ENCODE measurements around the gene PTPMT1.
"Not testable (repeated sequence)": the region's sequence is repeated elsewhere in the genome, so short reads cannot be mapped to it uniquely, and the experiment has no call there.

The PTPMT1 gene

DNA sequence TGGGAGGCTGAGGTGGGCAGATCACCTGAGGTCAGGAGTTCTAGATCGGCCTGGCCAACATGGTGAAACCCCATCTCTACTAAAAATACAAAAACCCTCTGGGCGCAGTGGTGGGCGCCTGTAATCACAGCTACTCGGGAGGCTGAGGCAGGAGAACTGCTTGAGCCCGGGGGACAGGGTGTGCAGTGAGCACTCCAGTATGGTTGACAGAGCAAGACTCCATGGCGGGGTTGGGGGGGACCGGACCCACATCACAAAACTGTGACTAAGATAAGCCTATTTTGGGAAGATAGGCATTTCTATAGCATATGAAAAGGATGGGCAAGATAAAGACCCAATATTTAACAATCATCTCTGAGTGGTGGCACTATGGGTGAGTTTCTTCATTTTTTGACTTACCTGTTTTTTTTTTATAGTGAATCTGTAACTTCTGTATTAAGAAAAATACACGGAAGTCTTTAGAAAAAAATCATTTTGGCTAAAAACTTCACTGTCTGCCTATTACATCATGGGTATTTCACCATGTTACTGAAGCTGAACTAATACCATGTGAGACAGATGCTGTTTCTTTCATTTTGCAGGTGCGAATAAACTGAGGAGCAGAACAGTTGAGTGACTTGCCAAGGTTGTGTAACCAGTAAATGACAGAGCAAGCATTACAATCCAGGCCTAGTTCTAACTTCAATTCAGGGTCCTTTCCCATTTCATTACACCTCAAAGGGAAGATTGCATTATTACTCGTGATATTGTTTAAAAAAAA is 14.9 kb upstream of the PTPMT1 start:
- DNase-seq = no peak

DNA sequence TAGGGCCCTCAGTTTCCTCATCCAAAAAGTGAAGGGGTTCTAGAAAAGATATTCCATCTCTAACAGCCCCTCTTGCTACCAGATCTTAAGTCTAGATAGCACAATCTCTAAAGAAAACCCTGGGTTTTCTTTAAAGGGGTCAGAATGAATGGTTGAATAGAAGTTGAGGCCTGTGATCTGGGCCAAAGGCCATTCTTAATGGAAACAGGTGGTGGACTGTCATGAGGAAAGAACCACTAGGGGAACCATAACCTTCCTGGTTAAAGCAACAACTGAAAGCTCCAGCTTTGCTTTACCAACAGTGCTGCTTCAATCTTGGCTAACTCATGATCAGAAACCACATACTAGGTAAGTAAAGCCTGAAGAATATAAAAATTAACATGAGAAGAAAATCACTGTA is 14.3 kb upstream of the PTPMT1 start:
- DNase-seq = peak; percentile 76

DNA sequence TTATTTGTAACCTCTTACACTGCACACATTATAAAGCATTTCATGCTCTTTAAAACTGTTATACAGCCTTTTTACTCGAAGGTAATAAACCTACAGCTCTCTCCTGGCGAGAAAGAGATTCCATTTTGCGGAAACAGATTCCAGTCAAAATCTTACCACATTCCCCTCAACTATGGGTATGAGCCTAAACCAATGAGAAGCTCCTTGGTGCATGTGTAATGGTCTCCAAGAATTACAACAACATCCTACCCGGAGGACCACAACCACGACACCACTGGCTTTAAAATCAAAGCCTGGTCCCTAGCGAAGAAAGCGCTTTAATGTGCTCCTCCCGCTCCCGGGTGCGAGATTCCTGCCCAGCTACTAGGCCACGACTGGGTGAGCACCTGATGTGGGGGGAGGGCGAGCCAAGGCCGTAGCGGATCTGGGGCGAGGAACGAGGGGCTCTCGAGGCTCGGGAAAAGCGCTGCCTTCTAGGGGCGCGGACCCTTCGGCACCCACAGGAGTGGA is 13.3 kb upstream of the PTPMT1 start:
- DNase-seq = peak; percentile 45

DNA sequence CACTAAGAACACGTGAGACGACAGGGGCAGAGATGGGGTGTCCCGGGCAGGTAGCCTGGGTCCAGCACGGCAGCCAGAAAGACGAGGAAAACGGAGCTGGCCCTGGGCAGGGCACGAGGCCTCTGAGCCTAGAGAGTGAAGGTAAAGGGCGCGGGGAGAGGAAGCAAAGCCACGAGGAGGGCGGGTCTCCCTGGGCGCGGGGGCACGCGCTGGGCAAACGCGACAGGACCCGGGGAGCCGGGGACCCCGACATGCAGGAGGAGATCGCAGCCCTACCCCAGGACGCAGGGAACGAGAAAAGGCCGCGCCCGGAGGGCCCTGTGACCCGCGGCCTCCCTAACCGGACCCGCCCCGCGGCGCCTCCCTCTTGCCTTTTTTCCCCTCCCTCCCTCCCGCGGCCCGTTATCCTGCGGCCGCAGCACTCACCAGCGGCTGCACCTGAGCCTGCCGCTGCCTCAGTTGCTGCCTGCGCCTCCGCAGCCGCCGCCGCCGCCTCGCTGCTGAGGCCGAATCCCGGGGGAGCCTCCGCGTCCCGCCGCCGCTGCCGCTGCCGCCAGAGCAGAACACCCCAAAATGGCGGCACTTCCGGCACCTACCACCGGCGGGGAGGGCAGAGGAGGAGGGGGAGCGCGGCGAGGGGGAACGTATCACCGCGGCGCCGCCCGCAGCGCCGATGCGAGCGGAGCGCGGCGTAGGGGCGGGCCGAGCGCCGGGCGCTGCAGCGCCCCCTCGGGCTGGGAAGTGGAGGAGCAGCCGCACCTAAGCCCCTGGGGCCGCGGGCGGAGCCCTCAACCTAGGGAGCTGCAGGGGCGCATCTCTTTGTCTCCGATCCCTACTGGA is 12.6 kb upstream of the PTPMT1 start, which contains the start of gene CELF1:
TSS of gene CELF1 (minus strand) at position 567 of the 840 bp plus-strand sequence. CDS start 53,609 bp downstream, outside the sequence.
- peak; percentile 96 for DNase-seq

DNA sequence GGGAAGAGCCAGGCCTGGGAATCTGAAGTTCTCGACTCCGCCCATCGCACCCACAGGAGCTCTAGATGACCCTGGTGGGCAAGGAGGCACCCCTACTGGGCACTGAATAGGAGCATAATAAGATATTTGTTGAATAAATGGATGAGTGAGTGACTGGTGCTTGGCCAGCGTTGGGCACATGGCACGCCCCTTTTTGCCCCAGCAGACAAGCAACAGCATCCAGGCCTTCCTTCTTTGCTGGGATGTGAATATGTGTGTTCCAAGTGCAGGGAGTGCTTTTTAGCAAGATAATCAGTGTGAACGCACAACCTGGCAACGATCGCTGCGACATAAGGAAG is 12.0 kb upstream of the PTPMT1 start:
- DNase-seq = peak; percentile 73

DNA sequence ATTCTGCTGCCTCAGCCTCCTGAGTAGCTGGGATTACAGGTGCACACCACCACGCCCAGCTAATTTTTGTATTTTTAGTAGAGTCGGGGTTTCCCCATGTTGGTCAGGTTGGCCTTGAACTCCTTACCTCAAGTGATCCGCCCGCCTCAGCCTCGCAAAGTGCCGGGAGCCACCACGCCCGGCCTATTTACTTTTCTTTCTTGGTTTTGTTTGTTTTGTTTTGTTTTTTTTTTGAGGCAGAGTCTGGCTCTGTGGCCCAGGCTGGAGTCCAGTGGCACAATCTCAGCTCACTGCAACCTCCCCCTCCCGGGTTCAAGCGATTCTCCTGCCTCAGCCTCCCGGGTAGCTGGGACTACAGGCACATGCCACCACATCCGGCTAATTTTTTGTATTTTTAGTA is 8.4 kb upstream of the PTPMT1 start:
- not testable (repeated sequence) for DNase-seq

DNA sequence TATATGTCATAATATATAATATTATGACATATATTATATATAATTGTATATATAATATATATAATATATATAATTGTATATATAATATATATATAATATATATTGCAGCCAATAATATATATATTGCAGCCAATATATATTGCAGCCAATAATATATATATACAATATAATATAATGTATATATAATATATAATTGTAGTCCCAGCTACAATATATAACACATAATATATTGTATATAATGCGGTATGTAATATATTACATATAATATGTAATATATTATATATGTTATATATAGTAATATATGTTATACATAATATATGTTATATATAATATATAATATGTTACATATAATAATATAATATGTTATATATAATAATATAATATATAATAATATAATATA is 6.7 kb upstream of the PTPMT1 start:
- DNase-seq = no peak

DNA sequence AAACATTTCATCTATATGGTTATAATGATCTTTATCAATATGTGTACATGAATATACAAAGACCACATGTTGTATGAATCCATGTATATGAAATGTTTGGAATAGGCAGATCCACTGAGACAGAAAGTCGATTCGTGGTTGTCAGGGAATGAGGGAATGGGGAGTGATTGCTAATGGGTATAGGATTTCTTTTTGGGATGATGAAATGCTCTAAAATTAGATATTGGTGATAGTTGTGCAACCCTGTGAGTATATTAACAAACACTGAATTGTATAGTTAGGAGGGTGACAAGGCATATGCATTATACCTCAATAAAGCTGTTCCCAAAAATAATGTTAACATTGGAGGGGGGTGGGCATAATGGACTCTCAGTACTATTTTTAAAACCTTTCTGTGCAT is 5.0 kb upstream of the PTPMT1 start:
- DNase-seq = no peak

DNA sequence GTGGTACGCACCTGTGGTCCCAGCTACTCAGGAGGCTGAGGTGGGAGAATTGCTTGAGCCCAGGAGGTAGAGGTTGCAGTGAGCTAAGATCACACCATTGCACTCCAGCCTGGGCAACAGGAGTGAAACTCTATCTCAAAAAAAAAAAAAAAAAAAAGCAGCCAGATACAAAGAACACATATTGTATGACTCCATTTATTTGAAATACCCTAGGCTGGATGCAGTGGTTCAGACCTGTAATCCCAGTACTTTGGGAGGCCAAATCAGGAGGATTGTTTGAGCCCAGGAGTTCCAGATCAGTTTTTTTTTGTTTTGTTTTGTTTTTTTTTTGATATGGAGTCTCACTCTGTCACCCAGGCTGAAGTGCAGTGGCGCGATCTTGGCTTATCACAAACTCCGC is 3.0 kb upstream of the PTPMT1 start:
- not testable (repeated sequence) for DNase-seq

DNA sequence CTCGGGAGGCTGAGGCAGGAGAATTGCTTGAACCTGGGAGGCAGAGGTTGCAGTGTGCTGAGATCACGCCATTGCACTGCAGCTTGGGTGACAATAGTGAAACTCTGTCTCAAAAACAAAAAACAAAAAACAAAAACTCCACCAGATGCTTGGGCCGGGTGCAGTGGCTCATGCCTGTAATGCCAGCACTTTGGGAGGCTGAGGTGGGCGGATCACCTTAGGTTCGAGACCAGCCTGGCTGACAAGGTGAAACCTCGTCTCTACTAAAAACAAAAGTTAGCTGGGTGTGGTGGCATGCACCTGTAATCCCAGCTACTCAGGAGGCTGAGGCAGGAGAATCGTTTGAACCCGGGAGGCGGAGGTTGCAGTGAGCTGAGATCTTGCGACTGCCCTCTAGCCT is 1.0 kb upstream of the PTPMT1 start:
- not testable (repeated sequence) for DNase-seq

DNA sequence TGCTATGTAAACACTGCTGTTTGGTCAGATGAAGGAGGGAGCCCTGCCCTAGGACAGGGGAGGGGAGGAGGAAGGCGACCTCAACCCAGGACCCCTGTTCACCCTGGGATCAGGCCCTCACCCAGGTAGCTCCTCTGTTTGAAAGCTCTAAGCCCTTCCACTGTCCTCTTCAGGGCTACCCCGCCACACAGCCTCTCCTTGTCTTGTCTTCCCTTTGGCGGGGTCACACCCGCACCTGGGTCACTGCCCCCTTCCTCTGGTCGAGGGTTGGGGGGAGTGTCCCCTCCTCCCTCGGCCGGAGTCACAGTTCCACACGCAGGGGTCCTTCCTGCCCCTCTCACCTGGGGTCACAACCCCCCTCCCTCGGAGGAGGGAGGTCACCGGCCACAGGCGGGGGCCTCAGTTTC is 463 bp upstream of the PTPMT1 start:
- no peak for DNase-seq

DNA sequence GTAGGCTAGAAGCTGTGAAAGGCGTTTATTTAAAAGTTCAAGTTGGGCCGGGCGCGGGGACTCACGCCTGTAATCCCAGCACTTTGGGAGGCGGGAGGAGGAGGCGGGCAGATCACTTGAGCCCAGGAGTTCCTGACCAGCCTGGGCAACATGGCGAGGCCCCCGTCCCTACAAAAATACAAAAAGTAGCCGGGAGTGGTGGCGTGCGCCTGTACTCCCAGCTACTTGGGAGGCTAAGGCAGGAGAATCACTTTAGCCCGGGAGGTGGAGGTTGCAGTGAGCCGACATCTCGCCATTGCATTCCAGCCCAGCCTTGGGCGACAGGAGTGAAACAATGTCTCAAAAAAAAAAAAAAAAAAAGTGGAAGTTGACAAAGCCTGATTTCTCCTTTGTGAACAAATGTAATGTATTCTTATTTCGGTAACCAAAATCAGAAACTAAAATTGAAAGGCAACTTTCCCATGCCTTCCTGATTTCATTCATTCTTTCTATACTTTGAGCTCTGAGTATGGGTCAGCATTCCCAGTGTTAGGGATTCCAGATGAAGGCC is 825 bp downstream of the PTPMT1 start:
- DNase-seq = peak; percentile 43

DNA sequence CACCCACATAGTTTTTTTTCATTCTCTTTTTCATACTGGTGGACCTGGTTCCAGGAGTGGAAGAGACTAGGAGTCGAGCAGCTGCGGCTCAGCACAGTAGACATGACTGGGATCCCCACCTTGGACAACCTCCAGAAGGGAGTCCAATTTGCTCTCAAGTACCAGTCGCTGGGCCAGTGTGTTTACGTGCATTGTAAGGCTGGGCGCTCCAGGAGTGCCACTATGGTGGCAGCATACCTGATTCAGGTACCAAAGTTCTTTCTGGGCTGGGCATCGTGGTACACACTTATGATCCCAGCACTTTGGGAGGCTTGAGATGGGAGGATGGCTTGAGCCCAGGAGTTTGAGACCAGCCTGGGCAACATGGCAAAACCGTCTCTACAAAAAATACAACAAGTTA is 4.2 kb downstream of the PTPMT1 start:
- no peak for DNase-seq

DNA sequence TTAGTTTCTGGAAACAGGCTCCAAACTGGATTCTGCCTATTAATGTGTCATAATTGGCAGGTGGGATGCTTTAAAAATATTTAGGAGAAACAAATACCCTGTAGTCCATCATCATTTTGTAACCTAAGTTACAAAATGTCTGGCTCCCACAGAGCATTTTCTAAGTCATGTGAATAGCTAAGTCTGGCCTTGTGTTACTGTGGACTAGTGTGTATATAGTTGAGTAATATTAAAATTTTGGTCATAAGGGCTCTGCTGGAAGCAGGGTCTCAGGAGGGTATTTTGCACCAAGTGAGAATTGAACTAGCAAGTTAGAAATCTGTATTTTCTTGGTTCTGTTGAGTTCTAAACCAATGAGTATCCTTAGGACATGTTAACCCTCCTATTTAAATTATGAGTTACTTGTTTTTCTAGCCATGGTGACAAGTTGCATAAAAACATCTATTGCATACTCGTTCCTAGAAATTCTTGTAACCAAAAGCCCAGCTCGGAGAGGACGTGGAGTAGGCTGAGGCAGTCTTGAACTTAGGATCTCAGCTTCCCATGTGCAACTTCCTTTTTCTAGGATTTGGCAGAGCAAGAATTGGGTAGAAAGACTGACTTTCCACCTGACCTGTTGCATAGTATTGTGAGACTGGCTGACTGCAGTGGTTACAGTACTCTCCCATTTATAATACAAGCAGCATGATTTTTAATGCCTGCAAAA is 5.4 kb downstream of the PTPMT1 start:
- no peak for DNase-seq

DNA sequence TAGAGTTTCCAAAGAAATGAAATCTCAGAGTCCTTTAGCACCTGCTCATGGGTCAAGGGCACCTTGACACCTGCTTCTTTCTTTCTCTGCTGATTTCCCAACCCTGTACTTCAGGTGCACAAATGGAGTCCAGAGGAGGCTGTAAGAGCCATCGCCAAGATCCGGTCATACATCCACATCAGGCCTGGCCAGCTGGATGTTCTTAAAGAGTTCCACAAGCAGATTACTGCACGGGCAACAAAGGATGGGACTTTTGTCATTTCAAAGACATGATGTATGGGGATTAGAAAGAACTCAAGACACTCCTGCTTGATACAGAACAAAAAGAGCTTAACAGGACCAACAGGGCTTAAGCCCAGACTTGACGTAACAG is 5.9 kb downstream of the PTPMT1 start:
- no peak for DNase-seq

DNA sequence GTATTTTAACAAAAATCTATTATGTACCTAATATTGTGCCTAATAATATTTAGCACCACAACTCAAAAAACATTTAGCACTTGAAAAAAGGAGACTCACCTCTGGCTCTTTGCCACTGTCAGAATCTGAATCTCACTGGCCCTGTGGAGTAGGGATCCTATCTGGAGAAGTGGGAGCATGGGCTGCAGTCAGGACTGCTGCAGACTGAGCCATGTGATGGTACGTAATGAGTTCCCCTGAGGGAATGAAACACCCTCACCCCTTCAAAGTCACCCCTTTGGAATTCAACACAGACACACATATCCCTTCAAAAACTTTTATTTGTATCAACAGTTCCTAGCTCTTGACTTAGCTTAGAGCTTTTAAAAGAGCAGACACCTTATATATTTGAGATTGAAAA is 6.5 kb downstream of the PTPMT1 start:
- no peak for DNase-seq

DNA sequence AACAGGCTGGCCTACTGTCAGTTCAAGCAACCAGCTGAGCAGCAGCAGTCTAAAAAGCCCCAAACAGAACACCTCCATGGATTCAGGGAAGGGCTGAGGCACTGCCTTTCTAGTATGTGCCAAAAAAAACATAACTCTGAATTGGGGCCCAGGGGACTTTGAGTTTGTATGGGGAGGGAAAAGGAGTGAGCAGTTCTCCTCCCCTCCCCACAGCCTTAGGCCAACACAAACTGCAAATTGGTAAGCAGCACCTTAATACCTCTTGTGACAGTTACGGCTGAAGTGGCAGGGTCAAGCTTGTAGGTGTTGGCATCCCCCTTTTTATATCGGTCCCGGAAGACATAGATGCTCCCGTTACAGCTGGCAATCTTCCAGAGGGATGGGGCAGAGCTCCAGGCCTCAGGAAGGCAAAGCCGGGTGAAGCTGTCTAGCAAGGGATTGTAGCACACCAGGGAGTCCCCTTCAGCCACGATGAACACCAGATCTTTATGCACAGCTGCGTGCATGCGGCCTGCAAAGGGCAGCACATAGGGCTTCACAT is 7.4 kb downstream of the PTPMT1 start:
- DNase-seq = no peak

DNA sequence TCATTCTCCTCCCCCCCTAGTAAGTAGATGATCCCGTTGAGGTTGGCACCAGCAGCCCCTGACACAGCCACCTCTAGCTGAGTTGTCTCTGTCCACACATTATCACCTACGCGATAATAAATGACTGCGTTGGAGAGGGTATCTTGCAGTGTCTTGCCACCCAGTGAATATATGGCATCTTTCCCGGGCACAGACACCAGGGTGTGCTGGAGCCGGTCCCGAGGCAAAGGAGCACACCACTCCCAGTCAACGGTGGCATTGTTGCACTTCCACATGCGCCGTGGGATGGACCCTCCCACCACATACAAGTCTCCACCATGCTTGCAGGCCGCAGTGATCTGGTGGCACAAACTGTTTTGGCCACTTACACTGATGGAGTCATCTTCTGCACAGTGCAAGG is 7.9 kb downstream of the PTPMT1 start:
- no peak for DNase-seq

DNA sequence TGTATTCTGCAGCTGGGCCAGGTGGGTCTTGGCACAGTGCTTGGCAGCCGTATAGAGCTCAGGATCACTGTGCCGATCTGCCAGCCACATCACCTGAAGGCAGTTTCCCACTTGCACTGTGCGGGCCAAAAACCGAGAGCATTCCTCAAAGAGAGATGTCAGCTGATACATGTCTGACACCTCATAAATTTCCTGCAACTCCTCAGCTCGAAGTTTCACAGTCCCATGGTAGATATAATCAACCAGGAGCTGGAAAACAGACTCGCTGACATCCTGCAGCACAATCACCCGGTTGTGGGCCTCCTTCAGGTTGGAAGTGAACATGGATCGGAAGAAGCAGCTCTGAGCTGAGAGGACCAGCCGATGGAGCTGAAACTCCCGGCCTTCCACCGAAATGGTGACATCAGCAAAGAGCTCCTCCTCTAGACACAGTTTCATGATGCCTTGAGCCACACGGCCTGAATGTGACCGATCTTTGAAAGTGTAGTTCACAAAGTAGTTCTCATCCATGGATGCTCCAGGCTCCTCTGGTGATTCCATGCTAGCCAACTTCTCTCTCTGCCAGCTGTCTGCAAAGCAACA is 12.2 kb downstream of the PTPMT1 start:
- no peak for DNase-seq

DNA sequence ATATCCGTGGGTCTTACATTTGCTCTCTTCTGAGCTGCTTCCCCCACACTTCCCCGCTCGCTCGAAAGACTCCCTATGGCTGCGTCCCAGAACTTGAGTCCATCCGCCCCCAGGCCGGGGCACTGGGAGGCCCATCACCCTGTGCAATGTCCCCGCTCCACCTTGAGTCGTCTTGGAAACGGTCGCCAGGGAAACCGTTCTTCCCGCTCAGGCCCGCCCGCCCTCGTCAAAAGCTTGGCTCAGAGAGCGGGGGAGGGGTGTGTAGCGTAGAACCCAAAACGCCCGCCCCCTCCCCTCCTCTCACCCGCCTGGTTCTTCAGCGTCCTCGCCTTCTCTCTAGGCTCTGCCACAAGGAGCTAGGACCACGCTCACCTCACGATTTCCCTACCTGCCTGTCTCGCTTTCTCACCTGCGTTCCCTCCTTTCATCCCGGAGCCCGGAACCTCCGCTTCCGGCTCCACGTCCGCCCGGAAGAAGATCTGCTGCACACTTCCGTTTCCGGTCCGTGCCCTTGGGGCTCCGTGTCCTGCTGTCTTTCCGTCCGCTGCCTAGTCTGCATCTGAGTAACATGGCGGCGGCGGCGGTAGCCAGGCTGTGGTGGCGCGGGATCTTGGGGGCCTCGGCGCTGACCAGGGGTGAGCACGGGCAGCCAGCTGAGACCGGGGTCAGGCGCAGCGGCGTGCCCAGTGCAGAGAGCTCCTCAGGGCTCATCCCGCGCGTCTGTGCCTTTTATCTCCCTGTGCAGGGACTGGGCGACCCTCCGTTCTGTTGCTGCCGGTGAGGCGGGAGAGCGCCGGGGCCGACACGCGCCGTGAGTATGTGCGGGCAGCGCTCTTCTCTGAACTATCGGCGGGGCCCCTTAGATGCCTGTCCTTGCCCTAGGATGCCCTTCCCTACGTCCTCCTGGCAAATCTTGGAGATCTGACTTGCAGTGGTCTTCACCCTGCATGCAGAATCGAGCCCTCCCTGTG is 13.4 kb downstream of the PTPMT1 start, which contains the start of the genes KBTBD4 and NDUFS3:
TSS of gene KBTBD4 (minus strand) at position 447 of the 971 bp plus-strand sequence. CDS start at position 428, 19 bp downstream.
TSS of gene NDUFS3 (plus strand) at position 551 of the 971 bp plus-strand sequence. CDS start at position 569, 18 bp downstream.
- peak; percentile 93 for DNase-seq

DNA sequence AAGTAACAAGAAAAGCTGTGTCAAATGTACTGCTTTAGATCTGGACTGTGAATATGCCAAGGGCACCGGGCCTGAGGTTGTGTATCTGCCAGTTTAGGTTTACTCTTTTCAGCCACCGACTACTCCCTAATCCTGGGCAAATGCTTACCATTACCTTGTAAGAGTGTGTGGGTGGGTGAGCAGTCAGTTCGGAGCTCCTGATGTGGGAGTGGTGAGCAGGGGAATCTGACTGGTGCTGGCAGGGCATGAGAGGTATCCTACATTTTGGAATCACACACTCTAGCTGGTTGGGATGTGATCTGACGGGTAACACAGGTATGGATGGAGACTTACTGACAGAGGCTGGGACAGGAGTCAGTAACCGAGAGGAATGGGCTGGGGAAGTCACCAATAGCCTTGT is 18.4 kb downstream of the PTPMT1 start:
- no peak for DNase-seq
